K562 (cell line): ENCODE results near the gene PRR23A. TPM values are rescaled to one million over a fixed set of nuclear protein-coding genes. Genes with fewer than 3 reads are reported as not detected.

Experiments used
- ATAC-seq: fragments of 200-7000 bp; cut with Tn5 transposase; 3 replicates; pipeline ENCODE4 v1.9.1; 2020; ENCODE audit warnings: moderate library complexity
- BruUV-seq: library from RNA; stranded (reverse); fragments of 400-500 nt; replicated peaks from 2 replicates; lab custom pipeline; 2021; lab: Mats Ljungman, UMichigan
- CTCF ChIA-PET: fragments of 300-600 bp; formaldehyde crosslinking; extraction: SDS; loops from one replicate; lab custom pipeline; 2021; ENCODE audit warnings: low intra/inter-chr PET ratio; lab: Yijun Ruan, JAX
- POLR2A ChIA-PET: fragments of 300-600, 350-650 bp; sonication (Branson Sonifier 250); formaldehyde crosslinking; extraction: SDS; loops from one replicate; lab custom pipeline; 2021; ENCODE audit warnings: antibody characterized with exemption, inconsistent platforms; lab: Yijun Ruan, JAX
- DNase-seq, 4 experiments: peaks; one replicate each; pipeline versions ENCODE4 v3.0.0 to v3.0.0-alpha.2; 2011 to 2018; ENCODE audit warnings: low spot score in 3 of 4, mixed read lengths in 3 of 4; ENCODE audit errors: extremely low read depth in 1 of 4
- FAIRE-seq: peaks from 2 replicates; lab custom pipeline; 2011; peaks lifted over from hg19 to GRCh38; lab: Jason Lieb, UNC
- H2AFZ ChIP-seq: 2 replicates; pipeline ENCODE4 v1.6.0; 2011; ENCODE audit warnings: low read depth, low read length, control low read depth, inconsistent platforms
- H3K27ac ChIP-seq: fragments of 200-600 bp; 3 replicates; pipeline ENCODE4 v1.8.0; 2011; ENCODE audit warnings: low read depth, mild to moderate bottlenecking, control low read depth, inconsistent platforms, low read length, moderate library complexity, mixed read lengths; ENCODE audit errors: extremely low read depth
- H3K27me3 ChIP-seq, 2 experiments: fragments of 300-600 bp in 1 of 2; 2 replicates in 1 of 2; 3 replicates in 1 of 2; pipeline versions ENCODE4 v1.6.0 to v1.8.0; 2011; ENCODE audit warnings: inconsistent platforms in 2 of 2, low read length in 2 of 2, mild to moderate bottlenecking in 1 of 2, mixed read lengths in 1 of 2, moderate library complexity in 1 of 2; ENCODE audit not compliant: control insufficient read depth in 2 of 2, insufficient read depth in 2 of 2
- H3K36me3 ChIP-seq: fragments of 300-600 bp; 3 replicates; pipeline ENCODE4 v1.8.0; 2011; ENCODE audit warnings: mild to moderate bottlenecking, low read length, inconsistent platforms; ENCODE audit not compliant: control insufficient read depth, insufficient read depth
- H3K4me1 ChIP-seq, 2 experiments: fragments of 200-600 bp in 1 of 2; replicated peaks in 1 of 2; 2 replicates in 1 of 2; 3 replicates in 1 of 2; pipeline versions ENCODE4 v1.5.1 to v1.8.0; 2011; ENCODE audit warnings: inconsistent platforms in 2 of 2, low read length in 2 of 2, mild to moderate bottlenecking in 1 of 2, mixed read lengths in 1 of 2, moderate library complexity in 1 of 2; ENCODE audit not compliant: control insufficient read depth in 2 of 2, insufficient read depth in 2 of 2
- H3K4me2 ChIP-seq: 2 replicates; pipeline ENCODE4 v1.6.1; 2011; ENCODE audit warnings: low read length, control low read depth, inconsistent platforms, mixed read lengths; ENCODE audit not compliant: insufficient read depth
- H3K4me3 ChIP-seq: fragments of 200-600 bp; sonication (generic), shearing (Covaris generic); 2 replicates; pipeline ENCODE4 v1.5.1; 2016; ENCODE audit warnings: control low read depth, inconsistent platforms
- H3K79me2 ChIP-seq: fragments of 200-600 bp; 3 replicates; pipeline ENCODE4 v1.8.0; 2011; ENCODE audit warnings: low read length, inconsistent platforms; ENCODE audit not compliant: control insufficient read depth, insufficient read depth
- H3K9ac ChIP-seq, 2 experiments: 2 replicates each; pipeline versions ENCODE4 v1.6.0 to v1.6.1; 2011; ENCODE audit warnings: low read depth in 2 of 2, low read length in 2 of 2, control low read depth in 1 of 2, inconsistent platforms in 1 of 2, mild to moderate bottlenecking in 1 of 2, mixed read lengths in 1 of 2; ENCODE audit not compliant: insufficient read depth in 1 of 2
- H3K9me1 ChIP-seq: one replicate; pipeline ENCODE4 v1.6.0; 2011; ENCODE audit warnings: inconsistent platforms, mild to moderate bottlenecking, low read length, moderate library complexity; ENCODE audit not compliant: control insufficient read depth, insufficient read depth
- H3K9me3 ChIP-seq: replicated peaks from 2 replicates; pipeline ENCODE4 v1.5.1; 2011; ENCODE audit warnings: low read depth, low read length, inconsistent platforms; ENCODE audit not compliant: control insufficient read depth, insufficient read depth
- H4K20me1 ChIP-seq: replicated peaks from 2 replicates; pipeline ENCODE4 v1.6.1; 2011; ENCODE audit warnings: low read length, inconsistent platforms, mixed read lengths; ENCODE audit not compliant: control insufficient read depth, insufficient read depth
- BDP1 ChIP-seq: IDR thresholded peaks from 3 replicates; pipeline ENCODE4 v1.6.1; 2011; ENCODE audit not compliant: insufficient read length, insufficient read depth
- ESRRA ChIP-seq: fragments of 450-650 bp; IDR thresholded peaks from 2 replicates; pipeline ENCODE4 v1.6.1; 2014; ENCODE audit warnings: low read depth, mild to moderate bottlenecking, moderate library complexity, borderline replicate concordance
- ETS2 ChIP-seq: IDR thresholded peaks from 2 replicates; pipeline ENCODE4 v1.6.1; 2016; ENCODE audit warnings: borderline replicate concordance, missing genetic modification characterization, mild to moderate bottlenecking, moderate library complexity, missing compliant biosample characterization; ENCODE audit not compliant: poor library complexity, severe bottlenecking
- EWSR1 ChIP-seq: fragments of 450-650 bp; IDR thresholded peaks from 2 replicates; pipeline ENCODE4 v1.6.1; 2018; ENCODE audit warnings: borderline replicate concordance, mild to moderate bottlenecking, low read depth, moderate library complexity; ENCODE audit not compliant: partially characterized antibody
- GTF2E2 ChIP-seq: fragments of 200-800 bp; sonication (Bioruptor generic); IDR thresholded peaks from 2 replicates; pipeline ENCODE4 v1.6.1; 2016; ENCODE audit warnings: missing genetic modification characterization, missing compliant biosample characterization
- HMG20B ChIP-seq: fragments of 250-450 bp; sonication (Bioruptor Pico); IDR thresholded peaks from 2 replicates; pipeline ENCODE4 v1.5.0; 2021; ENCODE audit warnings: mild to moderate bottlenecking
- JUN ChIP-seq, 2 experiments: sonication (generic) in 1 of 2; formaldehyde crosslinking in 1 of 2; IDR thresholded peaks; 2 replicates each; pipeline versions ENCODE4 v1.6.1 to v1.8.0; 2012 to 2022; ENCODE audit warnings: borderline replicate concordance in 2 of 2, mild to moderate bottlenecking in 2 of 2, improper control_type of control experiment in 1 of 2, low read depth in 1 of 2, low read length in 1 of 2, missing genetic modification reagents in 1 of 2
- RBBP5 ChIP-seq: fragments of 200-600 bp; sonication (generic); IDR thresholded peaks from 2 replicates; pipeline ENCODE4 v1.6.1; 2012; ENCODE audit warnings: borderline replicate concordance, mild to moderate bottlenecking, low read length, control low read depth, inconsistent platforms; ENCODE audit not compliant: insufficient read depth, poor library complexity, severe bottlenecking
- RHOXF2B ChIP-seq: fragments of 250-450 bp; sonication (Bioruptor Pico); conservative IDR thresholded peaks from 2 replicates; pipeline ENCODE4 v1.5.1; 2021
- SREBF2 ChIP-seq: sonication (generic); formaldehyde crosslinking; IDR thresholded peaks from 2 replicates; pipeline ENCODE4 v1.4.0; 2020; ENCODE audit warnings: mild to moderate bottlenecking, missing genetic modification reagents
- TCFL5 ChIP-seq: fragments of 250-450 bp; sonication (Bioruptor Pico); conservative IDR thresholded peaks from 2 replicates; pipeline ENCODE4 v1.6.1; 2021; ENCODE audit warnings: mild to moderate bottlenecking, moderate library complexity, matching md5 sums
- ZBTB17 ChIP-seq: fragments of 450-650 bp; formaldehyde crosslinking; IDR thresholded peaks from 2 replicates; pipeline ENCODE4 v1.4.0; 2020; ENCODE audit warnings: mild to moderate bottlenecking
- ZFP36 ChIP-seq: fragments of 150-350 bp; IDR thresholded peaks from 2 replicates; pipeline ENCODE4 v1.6.1; 2018; ENCODE audit warnings: low read length, low read depth; ENCODE audit not compliant: partially characterized antibody
- ZNF197 ChIP-seq: fragments of 200-800 bp; sonication (Bioruptor generic); IDR thresholded peaks from 2 replicates; pipeline ENCODE4 v1.6.1; 2016; ENCODE audit warnings: low read depth, missing genetic modification characterization, missing compliant biosample characterization
- ZNF780A ChIP-seq: fragments of 250-450 bp; sonication (Bioruptor Pico); IDR thresholded peaks from 2 replicates; pipeline ENCODE4 v1.5.0; 2021; ENCODE audit warnings: mild to moderate bottlenecking
- WGBS: fragments of 100-300 bp; shearing (Covaris generic); methylation state at CpG from one replicate; pipeline ENCODE4 v1.1.6; 2016; ENCODE audit warnings: low coverage, mixed read lengths; ENCODE audit not compliant: insufficient coverage; ENCODE audit errors: missing lambda C conversion rate; 5-methylcytosine and 5-hydroxymethylcytosine counted together
- in situ Hi-C: fragments of 300-500 bp; cut with MboI; formaldehyde crosslinking; loops from 4 replicates; pipeline ENCODE4 v1.15.0; 2018; ENCODE audit warnings: inconsistent platforms, mixed read lengths
- intact Hi-C: fragments of 100-400 bp; cut with micrococcal nuclease; formaldehyde crosslinking; loops from 2 replicates; pipeline ENCODE4 v1.14.2; 2022
- polyA plus RNA-seq, 8 experiments: library from polyadenylated mRNA; depleted of rRNA in 4 of 8; stranded (reverse) in 5 of 8; unstranded in 3 of 8; fragments of >200 nt; fragmentation: Nextera tagmentation in 2 of 8; fragmentation: Illumina TruSeq in 1 of 8; extraction: Ambion mirVana in 2 of 8; extraction: Trizol in 1 of 8; gene quantifications; 2 replicates each; pipeline versions ENCODE4 v1.2.1 to v1.2.3, GENCODE V29; 2011 to 2014; ENCODE audit warnings: inconsistent platforms in 1 of 8, missing spikeins in 1 of 8
- total RNA-seq, 7 experiments: library from RNA; depleted of rRNA in 6 of 7; stranded (reverse); fragments of >200 nt in 6 of 7; fragmentation: Illumina TruSeq in 2 of 7; extraction: Trizol in 2 of 7; gene quantifications; 2 replicates each; pipeline versions ENCODE4 v1.2.1 to v1.2.3, GENCODE V29; 2011 to 2021; ENCODE audit warnings: low replicate concordance in 1 of 7
- TF ChIP-seq, protein P1 (sequence below): sonication (generic); formaldehyde crosslinking; IDR thresholded peaks from 2 replicates; pipeline ENCODE4 v1.8.0; 2022; ENCODE audit warnings: missing genetic modification reagents, mild to moderate bottlenecking, moderate library complexity, borderline replicate concordance
- TF ChIP-seq, protein P2 (sequence below): fragments of 150-350 bp; conservative IDR thresholded peaks from 2 replicates; pipeline ENCODE4 v1.6.1; 2014; ENCODE audit warnings: low read length
- TF ChIP-seq, protein P3 (sequence below): sonication (generic); formaldehyde crosslinking; IDR thresholded peaks from 2 replicates; pipeline ENCODE4 v1.8.1; 2022; ENCODE audit warnings: missing genetic modification reagents

The PRR23A gene
- total and polyA plus RNA-seq, 9 of the 15 experiments (the other 6 are each of a cell fraction or from before 2014, with no cell fraction given) = not detected

DNA sequence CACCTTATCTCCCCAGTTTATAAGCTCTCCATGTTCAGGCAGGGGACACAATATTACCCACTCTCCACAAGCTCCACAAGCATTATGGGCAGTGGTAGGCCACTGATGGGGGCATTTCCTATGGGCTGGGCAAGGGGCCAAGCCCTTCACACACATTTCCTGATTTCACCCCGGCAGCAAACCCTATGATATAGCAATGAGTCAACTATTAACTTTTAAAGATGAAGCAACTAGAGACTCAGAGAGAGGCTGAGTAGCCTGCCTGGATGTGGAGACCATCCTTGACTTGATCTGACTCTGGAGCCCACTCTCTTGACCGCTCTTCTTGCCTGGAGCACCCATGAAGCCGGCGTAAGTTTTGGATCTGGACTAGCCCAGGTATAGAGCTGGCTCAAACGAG is 31.6 kb downstream of the PRR23A start:
- H3K9ac ChIP-seq = no peak overlapping the region
- DNase-seq (no peak), ATAC-seq (no peak), FAIRE-seq (no peak)
- no peak overlapping the region for H3K27ac ChIP-seq
- no TSS peak for BruUV-seq
- H3K9me1 ChIP-seq = no peaks in the 10 kb centered on the region
- ChIA-PET CTCF (no interaction called here), POLR2A (interaction anchor here (0.9 kb wide), 1 partner anchor 27 kb away, joined by 3 read pairs; the partner anchor contains the start of genes FOXL2 and FOXL2NB)
- no peak overlapping the region for H3K4me3 ChIP-seq
- 49% methylated on average over 5 of the region's 5 CpGs for WGBS
- no peaks in the 10 kb centered on the region for H4K20me1 ChIP-seq
- no peaks in the 10 kb centered on the region for H3K36me3 ChIP-seq
- TF ChIP-seq SREBF2 (CRISPR knock-in tag) (no peak), ZNF197 (CRISPR knock-in tag) (no peak), ZNF780A (CRISPR knock-in tag) (no peak), HMG20B (CRISPR knock-in tag) (no peak), ESRRA (no peak), JUN (IDR thresholded peaks at IDR 0.05; ENCODE audit: borderline replicate concordance, low read depth, low read length) (no peak), JUN (CRISPR knock-in tag; IDR thresholded peaks at IDR 0.05; ENCODE audit: borderline replicate concordance) (no peak), BDP1 (no peak), ZFP36 (no peak), RHOXF2B (CRISPR knock-in tag) (no peak), RBBP5 (no peak), TCFL5 (CRISPR knock-in tag) (no peak), EWSR1 (no peak), ZBTB17 (CRISPR knock-in tag) (no peak), GTF2E2 (tag) (no peak), ETS2 (tag) (no peak)
- TF ChIP-seq, protein P1, sequence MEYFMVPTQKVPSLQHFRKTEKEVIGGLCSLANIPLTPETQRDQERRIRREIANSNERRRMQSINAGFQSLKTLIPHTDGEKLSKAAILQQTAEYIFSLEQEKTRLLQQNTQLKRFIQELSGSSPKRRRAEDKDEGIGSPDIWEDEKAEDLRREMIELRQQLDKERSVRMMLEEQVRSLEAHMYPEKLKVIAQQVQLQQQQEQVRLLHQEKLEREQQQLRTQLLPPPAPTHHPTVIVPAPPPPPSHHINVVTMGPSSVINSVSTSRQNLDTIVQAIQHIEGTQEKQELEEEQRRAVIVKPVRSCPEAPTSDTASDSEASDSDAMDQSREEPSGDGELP (CRISPR knock-in tag) = no peak
- TF ChIP-seq, protein P2, sequence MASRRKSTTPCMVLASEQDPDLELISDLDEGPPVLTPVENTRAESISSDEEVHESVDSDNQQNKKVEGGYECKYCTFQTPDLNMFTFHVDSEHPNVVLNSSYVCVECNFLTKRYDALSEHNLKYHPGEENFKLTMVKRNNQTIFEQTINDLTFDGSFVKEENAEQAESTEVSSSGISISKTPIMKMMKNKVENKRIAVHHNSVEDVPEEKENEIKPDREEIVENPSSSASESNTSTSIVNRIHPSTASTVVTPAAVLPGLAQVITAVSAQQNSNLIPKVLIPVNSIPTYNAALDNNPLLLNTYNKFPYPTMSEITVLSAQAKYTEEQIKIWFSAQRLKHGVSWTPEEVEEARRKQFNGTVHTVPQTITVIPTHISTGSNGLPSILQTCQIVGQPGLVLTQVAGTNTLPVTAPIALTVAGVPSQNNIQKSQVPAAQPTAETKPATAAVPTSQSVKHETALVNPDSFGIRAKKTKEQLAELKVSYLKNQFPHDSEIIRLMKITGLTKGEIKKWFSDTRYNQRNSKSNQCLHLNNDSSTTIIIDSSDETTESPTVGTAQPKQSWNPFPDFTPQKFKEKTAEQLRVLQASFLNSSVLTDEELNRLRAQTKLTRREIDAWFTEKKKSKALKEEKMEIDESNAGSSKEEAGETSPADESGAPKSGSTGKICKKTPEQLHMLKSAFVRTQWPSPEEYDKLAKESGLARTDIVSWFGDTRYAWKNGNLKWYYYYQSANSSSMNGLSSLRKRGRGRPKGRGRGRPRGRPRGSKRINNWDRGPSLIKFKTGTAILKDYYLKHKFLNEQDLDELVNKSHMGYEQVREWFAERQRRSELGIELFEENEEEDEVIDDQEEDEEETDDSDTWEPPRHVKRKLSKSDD = no peak
- TF ChIP-seq, protein P3, sequence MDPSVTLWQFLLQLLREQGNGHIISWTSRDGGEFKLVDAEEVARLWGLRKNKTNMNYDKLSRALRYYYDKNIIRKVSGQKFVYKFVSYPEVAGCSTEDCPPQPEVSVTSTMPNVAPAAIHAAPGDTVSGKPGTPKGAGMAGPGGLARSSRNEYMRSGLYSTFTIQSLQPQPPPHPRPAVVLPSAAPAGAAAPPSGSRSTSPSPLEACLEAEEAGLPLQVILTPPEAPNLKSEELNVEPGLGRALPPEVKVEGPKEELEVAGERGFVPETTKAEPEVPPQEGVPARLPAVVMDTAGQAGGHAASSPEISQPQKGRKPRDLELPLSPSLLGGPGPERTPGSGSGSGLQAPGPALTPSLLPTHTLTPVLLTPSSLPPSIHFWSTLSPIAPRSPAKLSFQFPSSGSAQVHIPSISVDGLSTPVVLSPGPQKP = no peak
- intact Hi-C loops (no loop called here), in situ Hi-C loops (no loop called here)
- H3K4me2 ChIP-seq = no peak overlapping the region
- no peak overlapping the region for H2AFZ ChIP-seq
- peaks cover 0 to 5% of the 10 kb centered on the region in 2 experiments; a peak in 1 of 5 replicates for H3K27me3 ChIP-seq
- H3K4me1 ChIP-seq = no peaks in the 10 kb centered on the region; a peak in 1 of 5 replicates
- no peaks in the 10 kb centered on the region for H3K9me3 ChIP-seq
- no peaks in the 10 kb centered on the region for H3K79me2 ChIP-seq
